CD14-positive monocyte (primary cell): ENCODE data around the gene DENND1B. TPM values are rescaled to one million over a fixed set of nuclear protein-coding genes. Genes with fewer than 3 reads are reported as not detected.

Experiments
- DNase-seq, 3 donors: peaks; one replicate each; pipeline ENCODE4 v3.0.0-alpha.2; 2011 to 2022
- H2AFZ ChIP-seq: 2 replicates; pipeline ENCODE4 v1.6.0; 2012; ENCODE audit warnings: mild to moderate bottlenecking, low read depth, low read length, inconsistent platforms; ENCODE audit not compliant: insufficient read depth, poor library complexity, severe bottlenecking
- H3K27ac ChIP-seq, 2 donors: 1 replicate in 1 of 2; 2 replicates in 1 of 2; pipeline ENCODE4 v1.5.1; 2012 to 2013; ENCODE audit warnings: low read length in 2 of 2, control low read depth in 1 of 2, inconsistent platforms in 1 of 2, low read depth in 1 of 2, mild to moderate bottlenecking in 1 of 2
- H3K27me3 ChIP-seq, 2 donors: one replicate each; pipeline versions ENCODE4 v1.6.0 to v1.6.1; 2011 to 2013; ENCODE audit warnings: low read length in 2 of 2; ENCODE audit not compliant: control insufficient read depth in 2 of 2, insufficient read depth in 2 of 2
- H3K36me3 ChIP-seq, 2 donors: replicated peaks in 1 of 2; 1 replicate in 1 of 2; 2 replicates in 1 of 2; pipeline versions ENCODE4 v1.5.1 to v1.6.1; 2012 to 2013; ENCODE audit warnings: low read length in 2 of 2, control low read depth in 1 of 2, inconsistent platforms in 1 of 2, mild to moderate bottlenecking in 1 of 2; ENCODE audit not compliant: insufficient read depth in 2 of 2, control insufficient read depth in 1 of 2
- H3K4me1 ChIP-seq, 2 donors: 1 replicate in 1 of 2; 2 replicates in 1 of 2; pipeline versions ENCODE4 v1.5.1 to v1.6.1; 2012 to 2013; ENCODE audit warnings: low read length in 2 of 2, control low read depth in 1 of 2, inconsistent platforms in 1 of 2, mild to moderate bottlenecking in 1 of 2, moderate library complexity in 1 of 2; ENCODE audit not compliant: insufficient read depth in 2 of 2, control insufficient read depth in 1 of 2
- H3K4me2 ChIP-seq: replicated peaks from 2 replicates; pipeline ENCODE3; 2012; ENCODE audit warnings: low read length, moderate library complexity, mild to moderate bottlenecking; ENCODE audit not compliant: poor library complexity, severe bottlenecking; ENCODE audit errors: extremely low read depth
- H3K4me3 ChIP-seq, 3 experiments: fragments of 200-600 bp in 1 of 3; sonication (generic) in 1 of 3; replicated peaks in 1 of 3; 1 replicate in 2 of 3; 2 replicates in 1 of 3; pipeline ENCODE4 v1.5.1; 2011 to 2013; ENCODE audit warnings: low read length in 3 of 3, mild to moderate bottlenecking in 3 of 3, control low read depth in 2 of 3, low read depth in 2 of 3, inconsistent platforms in 1 of 3, moderate library complexity in 1 of 3
- H3K79me2 ChIP-seq: 2 replicates; pipeline ENCODE4 v1.6.0; 2012; ENCODE audit warnings: mild to moderate bottlenecking, control low read depth, inconsistent platforms, low read length, moderate library complexity; ENCODE audit not compliant: insufficient read depth
- H3K9ac ChIP-seq: 2 replicates; pipeline ENCODE4 v1.6.0; 2017; ENCODE audit warnings: low read length, mild to moderate bottlenecking; ENCODE audit not compliant: insufficient read depth, poor library complexity, severe bottlenecking
- H3K9me3 ChIP-seq, 2 donors: replicated peaks in 1 of 2; 1 replicate in 1 of 2; 2 replicates in 1 of 2; pipeline versions ENCODE4 v1.5.1 to v1.6.1; 2012 to 2013; ENCODE audit warnings: low read length in 2 of 2, control low read depth in 1 of 2; ENCODE audit not compliant: control insufficient read depth in 1 of 2, insufficient read depth in 1 of 2
- H4K20me1 ChIP-seq: 2 replicates; pipeline ENCODE4 v1.6.0; 2012; ENCODE audit warnings: mild to moderate bottlenecking, low read length, control low read depth, moderate library complexity; ENCODE audit not compliant: insufficient read depth
- H3K27ac Mint-ChIP-seq, 7 donors: one replicate each; pipeline ENCODE4 v1.8.0; 2020; ENCODE audit warnings: mild to moderate bottlenecking in 7 of 7, mixed read lengths in 7 of 7, moderate library complexity in 6 of 7, inconsistent platforms in 2 of 7
- H3K27me3 Mint-ChIP-seq, 3 donors: one replicate each; pipeline ENCODE4 v1.8.0; 2021 to 2022; ENCODE audit warnings: low read depth in 3 of 3, mild to moderate bottlenecking in 3 of 3, mixed read lengths in 3 of 3, moderate library complexity in 3 of 3, inconsistent platforms in 1 of 3
- H3K36me3 Mint-ChIP-seq, 2 donors: one replicate each; pipeline ENCODE4 v1.8.0; 2020; ENCODE audit warnings: mixed read lengths in 2 of 2, inconsistent platforms in 1 of 2, mild to moderate bottlenecking in 1 of 2
- H3K4me1 Mint-ChIP-seq: one replicate; pipeline ENCODE4 v1.8.0; 2020; ENCODE audit warnings: mild to moderate bottlenecking, mixed read lengths
- H3K4me3 Mint-ChIP-seq, 2 donors: one replicate each; pipeline ENCODE4 v1.8.0; 2020; ENCODE audit warnings: mild to moderate bottlenecking in 2 of 2, mixed read lengths in 2 of 2, moderate library complexity in 1 of 2
- H3K9me3 Mint-ChIP-seq, 7 donors: one replicate each; pipeline ENCODE4 v1.8.0; 2020 to 2022; ENCODE audit warnings: mixed read lengths in 7 of 7, mild to moderate bottlenecking in 6 of 7, moderate library complexity in 6 of 7, inconsistent platforms in 2 of 7
- WGBS: methylation state at CpG from one replicate; pipeline ENCODE4 v1.1.5; 2013; ENCODE audit warnings: missing lambda C conversion rate; ENCODE audit not compliant: insufficient coverage; 5-methylcytosine and 5-hydroxymethylcytosine counted together
- intact Hi-C, 2 donors: fragments of 100-400 bp; cut with micrococcal nuclease; formaldehyde crosslinking; loops; one replicate each; pipeline versions ENCODE4 v1.15.0 to v1.15.1; 2023
- polyA plus RNA-seq, 3 donors: library from polyadenylated mRNA; depleted of rRNA in 1 of 3; unstranded in 2 of 3; stranded (reverse) in 1 of 3; fragments of 300-500 nt in 2 of 3; fragments of >200 nt in 1 of 3; fragmentation: Illumina TruSeq in 2 of 3; gene quantifications; 1 replicate in 2 of 3; 2 replicates in 1 of 3; pipeline ENCODE4 v1.2.3, GENCODE V29; 2012 to 2021
- TF ChIP-seq, protein P1 (sequence below): fragments of 200-600 bp; IDR thresholded peaks from one replicate; pipeline ENCODE4 v1.8.0; 2022; ENCODE audit warnings: antibody characterized with exemption, mild to moderate bottlenecking

Gene DENND1B
- polyA plus RNA-seq, 3 donors, result 3.0 to 8.2 (median 5.7) TPM

DNA sequence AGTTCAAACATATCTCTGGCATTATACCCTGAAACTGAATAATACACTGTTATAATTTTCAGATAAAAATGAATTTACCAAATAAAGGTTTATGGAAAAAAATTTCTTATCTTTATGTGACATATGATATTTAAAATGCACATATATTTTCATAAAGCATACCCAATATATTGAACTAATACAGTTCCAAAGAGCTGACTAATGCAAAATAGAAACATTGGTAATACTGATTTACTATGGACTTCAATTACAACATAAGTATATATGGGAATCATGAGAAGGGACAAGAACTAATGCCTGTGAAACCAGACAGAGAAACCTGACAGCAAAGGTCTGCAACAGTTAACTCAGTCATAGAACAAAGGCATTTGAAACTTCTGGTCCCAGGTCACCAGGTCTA, 153.5 kb downstream of the DENND1B start:
- Mint-ChIP-seq H3K4me3 (no peak overlapping the region), H3K27ac (no peak overlapping the region), H3K4me1 (no peaks in the 10 kb centered on the region), H3K36me3 (peaks cover 13 to 14% of the 10 kb centered on the region in 2 donors), H3K27me3 (no peaks in the 10 kb centered on the region), H3K9me3 (peaks cover 0 to 3% (median 2%) of the 10 kb centered on the region in 7 donors)
- no peak for DNase-seq
- Histone ChIP-seq H3K4me2 (no peak overlapping the region), H3K4me1 (no peaks in the 10 kb centered on the region), H3K9me3 (no peaks in the 10 kb centered on the region), H3K27ac (no peak overlapping the region), H3K4me3 (no peak overlapping the region), H3K9ac (no peak overlapping the region), H3K27me3 (no peaks in the 10 kb centered on the region), H3K79me2 (no peaks in the 10 kb centered on the region), H2AFZ (no peak overlapping the region), H4K20me1 (no peaks in the 10 kb centered on the region), H3K36me3 (peaks cover 5 to 9% of the 10 kb centered on the region in 2 donors)
- intact Hi-C loops, result no loop called here
- TF ChIP-seq, protein P1, sequence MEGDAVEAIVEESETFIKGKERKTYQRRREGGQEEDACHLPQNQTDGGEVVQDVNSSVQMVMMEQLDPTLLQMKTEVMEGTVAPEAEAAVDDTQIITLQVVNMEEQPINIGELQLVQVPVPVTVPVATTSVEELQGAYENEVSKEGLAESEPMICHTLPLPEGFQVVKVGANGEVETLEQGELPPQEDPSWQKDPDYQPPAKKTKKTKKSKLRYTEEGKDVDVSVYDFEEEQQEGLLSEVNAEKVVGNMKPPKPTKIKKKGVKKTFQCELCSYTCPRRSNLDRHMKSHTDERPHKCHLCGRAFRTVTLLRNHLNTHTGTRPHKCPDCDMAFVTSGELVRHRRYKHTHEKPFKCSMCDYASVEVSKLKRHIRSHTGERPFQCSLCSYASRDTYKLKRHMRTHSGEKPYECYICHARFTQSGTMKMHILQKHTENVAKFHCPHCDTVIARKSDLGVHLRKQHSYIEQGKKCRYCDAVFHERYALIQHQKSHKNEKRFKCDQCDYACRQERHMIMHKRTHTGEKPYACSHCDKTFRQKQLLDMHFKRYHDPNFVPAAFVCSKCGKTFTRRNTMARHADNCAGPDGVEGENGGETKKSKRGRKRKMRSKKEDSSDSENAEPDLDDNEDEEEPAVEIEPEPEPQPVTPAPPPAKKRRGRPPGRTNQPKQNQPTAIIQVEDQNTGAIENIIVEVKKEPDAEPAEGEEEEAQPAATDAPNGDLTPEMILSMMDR, result no peak

DNA sequence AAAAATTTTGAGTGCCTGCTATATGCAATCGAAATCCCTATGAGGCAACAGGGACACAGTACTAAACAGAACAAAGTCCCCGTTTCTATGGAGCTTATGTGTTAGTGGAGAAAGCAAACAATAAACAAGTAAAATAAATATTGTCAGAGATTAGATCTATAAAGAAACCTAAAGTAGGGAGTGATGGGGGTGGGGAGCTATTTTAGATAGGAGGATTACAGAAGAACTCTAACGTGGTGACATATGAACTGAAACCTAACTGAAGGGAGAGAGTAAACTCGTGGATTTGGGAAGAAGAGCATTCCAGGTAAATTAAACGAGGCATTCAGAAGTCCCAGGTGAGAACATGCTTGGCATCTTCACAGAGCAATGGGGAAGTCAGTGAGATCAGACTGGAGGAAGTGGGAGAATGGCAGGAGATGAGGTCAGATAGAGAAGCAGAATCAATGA, 154.5 kb downstream of the DENND1B start:
- Histone ChIP-seq H4K20me1 (no peaks in the 10 kb centered on the region), H3K27me3 (no peaks in the 10 kb centered on the region), H3K9ac (no peak overlapping the region), H3K79me2 (no peaks in the 10 kb centered on the region), H3K9me3 (no peaks in the 10 kb centered on the region), H3K4me3 (no peak overlapping the region), H3K4me2 (no peak overlapping the region), H3K4me1 (no peaks in the 10 kb centered on the region), H3K36me3 (peaks cover 10 to 16% of the 10 kb centered on the region in 2 donors), H3K27ac (no peak overlapping the region), H2AFZ (no peak overlapping the region)
- Mint-ChIP-seq H3K27me3 (no peaks in the 10 kb centered on the region), H3K9me3 (peaks cover 0 to 2% (median 0%) of the 10 kb centered on the region in 7 donors), H3K4me1 (no peaks in the 10 kb centered on the region), H3K4me3 (no peak overlapping the region), H3K27ac (peak overlapping the region in 1 of 7 donors; percentile 12), H3K36me3 (peaks cover 6 to 15% of the 10 kb centered on the region in 2 donors)
- DNase-seq, result no peak
- 86% methylated on average over 2 of the region's 5 CpGs for WGBS
- TF ChIP-seq, protein P1, result no peak
- intact Hi-C loops, result no loop called here
